Hematopoietic multipotent progenitor cell treated with erythropoietin and hydrocortisone succinate and interleukin-3 and kit ligand, for 15 days (in vitro differentiated cells): Measurements from ENCODE around the gene INTS6.
"Not testable (repeated sequence)": the region's sequence is repeated elsewhere in the genome, so short reads cannot be mapped to it uniquely, and the experiment has no call there.

ENCODE experiments used
- DNase-seq: peaks from one replicate; pipeline ENCODE4 v3.0.0-alpha.2; 2015; ENCODE audit warnings: low spot score

INTS6 gene

DNA sequence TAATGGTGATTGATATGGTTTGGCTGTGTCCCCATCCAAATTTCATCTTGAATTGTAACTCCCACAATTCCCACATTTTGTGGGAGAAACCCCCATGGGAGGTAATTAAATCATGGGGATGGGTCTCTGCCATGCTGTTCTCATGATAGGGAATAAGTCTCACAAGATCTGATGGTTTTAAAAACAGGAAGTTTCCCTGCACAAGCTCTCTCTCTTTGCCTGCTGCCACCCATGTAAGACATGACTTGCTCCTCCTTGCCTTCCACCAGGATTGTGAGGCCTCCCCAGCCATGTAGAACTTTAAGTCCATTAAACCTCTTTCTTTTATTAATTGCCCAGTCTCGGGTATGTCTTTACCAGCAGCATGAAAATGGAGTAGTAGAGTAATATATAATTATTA is 37.5 kb downstream of the INTS6 start:
- DNase-seq = not testable (repeated sequence)

- DNase-seq = no peak
These were observed 40.4 kb downstream of the INTS6 start for GRCh38 chr13:51412431-51412830.

- no peak for DNase-seq
These were observed 47.7 kb downstream of the INTS6 start for GRCh38 chr13:51405176-51405575.

DNA sequence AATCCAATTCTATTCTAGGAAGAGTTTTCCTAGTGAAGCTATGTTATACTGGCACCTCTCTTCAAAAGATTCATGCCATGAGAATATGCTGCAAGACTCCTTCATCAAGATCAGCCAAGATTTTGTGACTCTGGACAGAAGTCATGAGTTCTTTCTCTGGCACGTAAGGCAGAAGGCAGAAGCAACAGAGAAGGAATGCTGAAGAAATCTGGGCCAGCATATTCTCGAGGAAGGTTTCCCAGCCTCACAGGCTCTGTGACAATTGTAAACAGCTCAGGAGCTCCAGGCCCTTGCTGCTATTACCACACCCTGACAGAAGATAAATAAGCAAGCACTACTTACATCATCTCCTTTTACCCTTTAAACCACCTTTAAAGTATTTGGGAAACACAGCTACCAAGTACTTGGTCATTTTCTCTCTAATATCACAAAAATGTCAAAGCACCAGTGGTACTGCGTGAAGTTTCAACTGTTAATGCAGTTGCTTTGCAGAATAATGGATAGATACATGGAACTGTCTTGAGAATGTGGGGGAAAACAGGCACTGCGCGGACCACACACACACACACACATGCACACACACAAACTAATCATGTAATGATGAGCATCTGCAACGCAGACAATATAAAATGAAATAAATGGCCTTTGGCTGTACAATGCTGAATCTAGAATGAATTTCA is 55.4 kb downstream of the INTS6 start:
- DNase-seq = no peak

GRCh38 chr13:51396352-51396751 is 56.5 kb downstream of the INTS6 start:
- no peak for DNase-seq

GRCh38 chr13:51394724-51395123 is 58.1 kb downstream of the INTS6 start:
- DNase-seq = no peak

DNA sequence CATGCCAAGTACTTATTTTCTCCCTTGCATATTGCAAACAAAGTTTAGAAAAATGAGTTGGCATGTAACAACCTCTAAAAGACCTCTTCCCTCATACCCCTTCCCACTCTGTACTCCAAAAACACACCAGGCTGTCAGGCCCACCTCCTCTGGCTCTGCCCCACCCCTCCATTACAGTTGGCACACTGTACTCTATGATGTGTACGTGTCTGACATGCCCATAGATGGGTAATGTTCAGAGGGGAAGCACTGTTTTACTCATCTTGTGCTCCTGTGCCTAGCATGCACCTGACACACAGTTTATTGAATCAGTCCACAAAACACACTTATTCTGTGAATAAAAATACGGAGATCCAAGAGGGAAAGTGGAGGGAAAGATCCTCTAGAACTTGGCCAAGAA is 67.7 kb downstream of the INTS6 start:
- no peak for DNase-seq

DNA sequence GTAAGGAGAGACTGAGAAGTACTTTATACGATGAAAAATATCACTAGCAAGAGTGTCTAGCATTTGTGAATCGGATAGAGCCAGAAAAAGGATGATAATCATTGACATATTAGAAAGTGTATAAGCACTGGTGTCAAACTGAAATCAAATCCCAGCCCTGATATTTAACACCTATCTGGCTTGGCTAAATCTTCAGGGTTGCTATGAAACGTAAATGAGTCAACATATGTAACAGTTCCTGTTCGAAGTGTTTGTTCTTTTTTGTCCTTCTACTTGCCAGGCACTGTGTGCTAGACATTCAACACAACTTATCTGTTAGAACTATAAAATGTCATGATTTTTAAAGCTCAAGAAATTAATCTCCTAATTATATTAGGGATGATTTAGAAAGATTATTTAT is 72.6 kb downstream of the INTS6 start:
- no peak for DNase-seq

DNA sequence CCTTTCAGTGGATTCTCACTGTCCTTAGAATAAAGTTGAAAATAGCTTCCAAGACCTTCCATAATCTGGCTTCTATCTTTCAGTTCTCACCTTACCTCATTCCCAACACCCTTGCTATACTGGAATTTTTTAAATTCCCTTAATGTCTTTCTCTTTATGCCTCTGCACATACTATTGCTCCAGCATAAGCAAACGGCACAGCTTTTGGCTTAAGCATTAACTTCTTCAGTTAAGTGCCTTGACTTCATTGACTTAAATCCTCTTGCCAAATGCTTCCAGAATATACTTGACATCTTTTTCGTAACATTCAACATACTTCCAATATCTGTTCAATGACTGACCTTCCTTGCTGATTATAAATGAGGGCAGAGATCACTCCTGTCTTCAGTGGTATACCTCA is 79.4 kb downstream of the INTS6 start:
- DNase-seq = no peak

- DNase-seq = no peak
These were observed 81.0 kb downstream of the INTS6 start for GRCh38 chr13:51371768-51372399.

- no peak for DNase-seq
These were observed 82.0 kb downstream of the INTS6 start for GRCh38 chr13:51370811-51371210.

- DNase-seq = no peak
These were observed 82.7 kb downstream of the INTS6 start for GRCh38 chr13:51370116-51370515.

DNA sequence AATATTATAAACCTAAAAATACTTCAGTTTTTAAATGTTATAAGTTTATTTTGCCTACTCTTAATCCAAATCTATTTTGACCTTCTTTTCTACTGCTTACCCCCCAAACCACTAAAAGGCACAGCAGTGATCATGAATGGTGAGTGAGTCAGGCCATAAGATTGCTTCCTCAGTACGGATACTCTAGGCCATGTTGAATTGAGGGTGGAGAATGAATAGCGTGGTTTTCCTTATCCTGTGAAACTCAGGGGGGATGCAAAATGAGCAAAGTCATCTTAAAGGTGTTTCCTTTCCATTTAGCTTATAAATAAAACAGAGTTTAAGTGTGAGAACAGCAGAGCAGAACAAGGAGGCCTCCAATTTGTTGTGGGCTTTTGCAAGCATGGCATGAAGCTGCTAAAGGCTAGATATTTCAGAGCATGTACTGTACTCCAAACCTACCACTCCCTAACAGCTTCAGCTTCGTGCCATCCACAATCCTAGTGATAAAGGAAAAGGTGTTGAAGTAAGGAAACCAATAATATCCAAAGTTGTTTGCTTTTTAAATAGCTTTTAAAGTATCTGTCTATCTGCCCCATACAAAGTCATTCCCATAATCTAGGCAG is 88.3 kb downstream of the INTS6 start:
- no peak for DNase-seq

DNA sequence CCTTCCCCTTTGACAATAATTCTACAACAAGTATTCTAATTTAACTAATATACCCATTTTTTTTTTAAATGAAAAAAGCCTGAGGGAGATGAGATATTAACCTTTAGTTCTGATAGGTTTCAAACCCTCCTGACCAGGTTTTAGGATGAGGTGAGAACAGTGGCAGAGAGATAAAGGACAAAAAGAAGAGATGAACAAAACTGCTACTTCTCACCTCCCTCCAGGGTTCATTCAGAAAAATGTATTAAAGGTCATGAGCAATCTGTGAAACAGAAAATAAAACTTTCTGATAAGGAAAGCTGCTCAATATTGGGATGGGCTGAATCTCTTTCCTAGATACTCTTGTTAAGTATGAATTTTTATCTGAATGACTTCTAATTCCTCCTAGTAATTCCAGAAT is 89.2 kb downstream of the INTS6 start:
- no peak for DNase-seq

GRCh38 chr13:51361106-51361505 is 91.7 kb downstream of the INTS6 start:
- DNase-seq = no peak

DNA sequence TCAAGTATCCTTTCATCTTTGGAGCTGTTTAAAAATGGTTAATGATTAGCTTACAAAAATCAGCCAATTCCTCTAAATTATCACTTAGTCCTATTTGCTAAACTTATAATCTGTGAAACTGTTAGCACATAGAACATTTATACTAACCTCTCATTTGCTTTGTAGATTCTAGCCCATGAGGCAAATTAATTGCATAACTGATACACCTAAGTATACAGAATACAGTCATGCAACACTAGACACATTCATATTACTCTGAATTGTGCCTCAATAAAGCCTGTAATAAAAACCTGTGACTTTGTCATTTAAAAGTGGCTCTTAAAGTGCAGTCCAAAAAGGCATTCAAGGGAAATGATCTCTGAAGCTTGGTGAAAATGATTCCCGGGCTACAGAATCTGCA is 92.3 kb downstream of the INTS6 start:
- DNase-seq = no peak

GRCh38 chr13:51359352-51359751 is 93.5 kb downstream of the INTS6 start:
- DNase-seq = no peak

GRCh38 chr13:51357928-51358595 is 94.8 kb downstream of the INTS6 start:
- no peak for DNase-seq

- DNase-seq = no peak
These were observed 97.6 kb downstream of the INTS6 start for GRCh38 chr13:51355217-51355616.

DNA sequence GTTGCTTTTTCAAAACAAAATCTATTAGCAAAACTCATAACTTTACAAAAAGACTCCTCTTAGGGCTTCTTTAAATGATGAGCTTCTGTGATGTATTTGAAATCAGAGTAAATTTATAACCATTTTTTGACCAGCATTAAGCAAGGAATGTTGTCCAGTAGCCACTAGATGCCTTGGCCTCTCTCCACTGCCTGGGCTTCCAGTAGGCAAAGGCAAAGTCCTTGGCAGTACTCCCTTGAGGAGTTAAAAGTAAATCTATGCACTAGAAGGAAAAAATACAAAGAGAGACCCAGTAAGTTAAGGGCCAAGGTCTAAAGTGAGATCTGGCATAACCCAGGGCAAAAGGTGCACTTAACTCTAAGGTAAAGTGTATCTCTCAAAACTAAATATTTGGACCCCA is 103.8 kb downstream of the INTS6 start:
- no peak for DNase-seq

DNA sequence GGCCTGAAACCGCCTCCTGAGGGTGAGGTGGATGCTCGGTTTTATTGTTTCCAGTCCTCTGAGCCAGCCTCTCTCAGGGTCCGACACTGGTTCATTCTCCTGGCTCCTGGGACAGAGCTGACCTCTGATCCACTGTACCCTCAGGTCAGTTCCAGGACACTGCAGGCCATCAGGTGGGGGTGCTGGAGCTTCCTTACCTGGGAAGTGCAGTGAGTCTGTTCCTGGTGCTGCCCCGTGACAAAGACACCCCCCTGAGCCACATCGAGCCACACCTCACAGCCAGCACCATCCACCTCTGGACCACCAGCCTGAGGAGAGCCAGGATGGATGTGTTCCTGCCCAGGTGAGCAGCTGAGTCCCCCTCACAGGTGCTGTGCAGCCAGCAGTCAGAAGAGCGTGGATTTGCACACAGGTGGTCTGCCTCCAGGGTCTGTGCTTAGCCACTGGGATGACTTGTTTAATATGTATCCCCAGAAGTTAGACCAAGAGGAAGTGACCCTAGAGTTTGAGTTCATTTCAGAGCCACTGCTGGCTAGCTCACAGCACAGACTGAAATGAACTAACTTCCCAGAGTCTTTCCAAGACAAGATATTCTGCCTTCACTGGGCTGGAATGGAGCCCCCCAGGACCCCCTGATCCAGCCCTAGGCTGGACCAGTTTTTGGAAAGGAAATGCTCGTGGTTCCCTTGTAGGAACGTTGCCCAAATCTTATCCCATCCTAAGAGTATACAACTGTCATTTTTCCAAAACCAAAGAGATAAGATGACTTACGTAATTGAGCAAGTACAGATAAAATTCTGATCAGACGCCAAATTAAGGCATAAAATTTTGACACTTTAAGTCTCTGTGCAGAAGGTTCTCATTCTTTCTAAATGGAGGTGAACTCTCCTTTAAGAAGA is 104.5 kb downstream of the INTS6 start:
- DNase-seq = no peak

DNA sequence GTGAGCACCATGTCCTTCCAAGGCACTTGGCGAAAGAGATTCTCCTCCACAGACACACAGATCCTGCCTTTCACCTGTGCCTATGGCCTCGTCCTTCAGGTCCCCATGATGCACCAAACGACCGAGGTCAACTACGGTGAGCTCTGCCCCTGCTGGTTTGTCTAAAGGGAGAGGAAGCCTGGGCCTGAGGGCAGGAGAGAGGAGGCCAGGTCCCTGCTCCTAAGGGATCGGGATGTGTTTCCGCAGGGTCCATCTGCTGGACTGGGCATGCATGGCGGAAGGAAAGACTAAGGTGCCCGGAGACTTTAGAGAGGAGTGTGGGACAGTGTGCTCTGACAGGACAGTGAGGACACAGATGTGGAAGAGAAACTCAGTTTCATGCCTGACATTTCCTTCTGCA is 105.7 kb downstream of the INTS6 start:
- DNase-seq = no peak
